ENCODE data around the gene ANGPT4.

ANGPT4 gene

GRCh38 chr20:821046-821730, 94.9 kb downstream of the ANGPT4 start:
- ATAC-seq (ENCODE audit: insufficient read depth, low read depth) (no peak), DNase-seq (no peak)
- H3K4me3 ChIP-seq (ENCODE audit: low read depth in 1 of 2, low read length in 2 of 2): no peak overlapping the region
- no peak overlapping the region for H3K9ac ChIP-seq (ENCODE audit: low read depth, low read length)
- no peaks in the 10 kb centered on the region for H3K9me3 ChIP-seq (ENCODE audit: insufficient read depth, low read length, severe bottlenecking)
- no peaks in the 10 kb centered on the region for H3K79me2 ChIP-seq (ENCODE audit: insufficient read depth, low read length)
- H3K36me3 ChIP-seq (ENCODE audit: insufficient read depth, low read length): no peaks in the 10 kb centered on the region
- no peak overlapping the region for H3K4me2 ChIP-seq (ENCODE audit: insufficient read depth, low read length)
- H3K27ac ChIP-seq (ENCODE audit: low read length): no peak overlapping the region
- H2AFZ ChIP-seq (ENCODE audit: low read depth, low read length): no peak overlapping the region
- TF ChIP-seq CTCF (IDR thresholded peaks at IDR 0.05; ENCODE audit: borderline replicate concordance, extremely low read depth, low read length, poor library complexity, severe bottlenecking) (no peak), EZH2 (IDR thresholded peaks at IDR 0.05; ENCODE audit: borderline replicate concordance, low read depth, low read length, severe bottlenecking) (no peak)
- H4K20me1 ChIP-seq (ENCODE audit: insufficient read depth, low read length): no peaks in the 10 kb centered on the region
- H3K4me1 ChIP-seq (ENCODE audit: insufficient read depth, low read length): no peaks in the 10 kb centered on the region
- H3K27me3 ChIP-seq (ENCODE audit: insufficient read depth, low read length, poor library complexity): no peaks in the 10 kb centered on the region

- no peak overlapping the region for H3K4me2 ChIP-seq (ENCODE audit: insufficient read depth, low read length)
- no peaks in the 10 kb centered on the region for H3K36me3 ChIP-seq (ENCODE audit: insufficient read depth, low read length)
- no peaks in the 10 kb centered on the region for H4K20me1 ChIP-seq (ENCODE audit: insufficient read depth, low read length)
- TF ChIP-seq CTCF (IDR thresholded peaks at IDR 0.05; ENCODE audit: borderline replicate concordance, extremely low read depth, low read length, poor library complexity, severe bottlenecking) (no peak), EZH2 (IDR thresholded peaks at IDR 0.05; ENCODE audit: borderline replicate concordance, low read depth, low read length, severe bottlenecking) (no peak)
- no peak overlapping the region for H3K9ac ChIP-seq (ENCODE audit: low read depth, low read length)
- H3K27me3 ChIP-seq (ENCODE audit: insufficient read depth, low read length, poor library complexity): no peaks in the 10 kb centered on the region
- H3K9me3 ChIP-seq (ENCODE audit: insufficient read depth, low read length, severe bottlenecking): no peaks in the 10 kb centered on the region
- no peak for ATAC-seq (ENCODE audit: insufficient read depth, low read depth)
- H3K4me3 ChIP-seq (ENCODE audit: low read depth in 1 of 2, low read length in 2 of 2): no peak overlapping the region
- H3K79me2 ChIP-seq (ENCODE audit: insufficient read depth, low read length): no peaks in the 10 kb centered on the region
- H3K27ac ChIP-seq (ENCODE audit: low read length): no peak overlapping the region
- H3K4me1 ChIP-seq (ENCODE audit: insufficient read depth, low read length): no peaks in the 10 kb centered on the region
- no peak overlapping the region for H2AFZ ChIP-seq (ENCODE audit: low read depth, low read length)
- DNase-seq: no peak
Measured at GRCh38 chr20:820323-820953, 95.7 kb downstream of the ANGPT4 start.
